Keratinocyte (primary cell): Measurements from ENCODE around the gene MAPK9. TPM values are rescaled to one million over a fixed set of nuclear protein-coding genes. Genes with fewer than 3 reads are reported as not detected.

Experiments used
- DNase-seq: peaks from one replicate; pipeline ENCODE4 v3.0.0-alpha.2; 2011; ENCODE audit warnings: low read depth, missing footprints, low spot score
- FAIRE-seq: peaks from 2 replicates; lab custom pipeline; 2011; peaks lifted over from hg19 to GRCh38; lab: Jason Lieb, UNC
- H2AFZ ChIP-seq: 2 replicates; pipeline ENCODE4 v1.6.0; 2012; ENCODE audit warnings: low read length, control low read depth, inconsistent platforms; ENCODE audit not compliant: control insufficient read depth
- H3K27ac ChIP-seq: 2 replicates; pipeline ENCODE4 v1.5.1; 2011; ENCODE audit warnings: low read length; ENCODE audit not compliant: control insufficient read depth, insufficient read depth
- H3K27me3 ChIP-seq: 3 replicates; pipeline ENCODE4 v1.6.0; 2011; ENCODE audit warnings: low read length; ENCODE audit not compliant: control insufficient read depth, insufficient read depth; ENCODE audit errors: extremely low read depth
- H3K36me3 ChIP-seq, 2 experiments: 2 replicates in 1 of 2; 3 replicates in 1 of 2; pipeline ENCODE4 v1.5.1; 2011; ENCODE audit warnings: low read length in 2 of 2, mild to moderate bottlenecking in 1 of 2; ENCODE audit not compliant: control insufficient read depth in 2 of 2, insufficient read depth in 2 of 2; ENCODE audit errors: extremely low read depth in 1 of 2
- H3K4me1 ChIP-seq: 3 replicates; pipeline ENCODE4 v1.5.1; 2011; ENCODE audit warnings: low read length; ENCODE audit not compliant: control insufficient read depth, insufficient read depth; ENCODE audit errors: extremely low read depth
- H3K4me2 ChIP-seq: 3 replicates; pipeline ENCODE4 v1.6.0; 2011; ENCODE audit warnings: low read depth, low read length; ENCODE audit not compliant: control insufficient read depth, insufficient read depth; ENCODE audit errors: extremely low read depth
- H3K4me3 ChIP-seq, 3 experiments: fragments of 200-600 bp in 1 of 3; sonication (generic) in 1 of 3; 2 replicates in 2 of 3; 3 replicates in 1 of 3; pipeline ENCODE4 v1.5.1; 2011 to 2016; ENCODE audit warnings: low read length in 3 of 3, mild to moderate bottlenecking in 3 of 3, control low read depth in 2 of 3, inconsistent platforms in 1 of 3, low read depth in 1 of 3, mixed read lengths in 1 of 3, mixed run types in 1 of 3, moderate library complexity in 1 of 3; ENCODE audit not compliant: control insufficient read depth in 2 of 3, insufficient read depth in 2 of 3; ENCODE audit errors: extremely low read depth in 1 of 3
- H3K79me2 ChIP-seq: 2 replicates; pipeline ENCODE4 v1.6.0; 2012; ENCODE audit warnings: low read length; ENCODE audit not compliant: control insufficient read depth, insufficient read depth
- H3K9ac ChIP-seq: 3 replicates; pipeline ENCODE4 v1.6.0; 2011; ENCODE audit warnings: low read length; ENCODE audit not compliant: control insufficient read depth, insufficient read depth; ENCODE audit errors: extremely low read depth
- H3K9me1 ChIP-seq: 3 replicates; pipeline ENCODE4 v1.6.0; 2011; ENCODE audit warnings: low read length; ENCODE audit not compliant: control insufficient read depth, insufficient read depth; ENCODE audit errors: extremely low read depth
- H3K9me3 ChIP-seq: 2 replicates; pipeline ENCODE4 v1.5.1; 2012; ENCODE audit warnings: low read depth, low read length; ENCODE audit not compliant: control insufficient read depth
- H4K20me1 ChIP-seq: 3 replicates; pipeline ENCODE4 v1.6.0; 2011; ENCODE audit warnings: low read length; ENCODE audit not compliant: control insufficient read depth, insufficient read depth; ENCODE audit errors: extremely low read depth
- CTCF ChIP-seq, 3 experiments: IDR thresholded peaks in 1 of 3; conservative IDR thresholded peaks in 1 of 3; optimal IDR thresholded peaks in 1 of 3; 2 replicates in 2 of 3; 3 replicates in 1 of 3; pipeline versions ENCODE3 to v1.5.1; 2011; ENCODE audit warnings: low read length in 3 of 3, mild to moderate bottlenecking in 3 of 3, moderate library complexity in 2 of 3, control low read depth in 1 of 3, inconsistent platforms in 1 of 3; ENCODE audit not compliant: insufficient read depth in 2 of 3; ENCODE audit errors: extremely low read depth in 1 of 3
- EZH2 ChIP-seq: IDR thresholded peaks from one replicate; pipeline ENCODE4 v1.6.1; 2012; ENCODE audit warnings: inconsistent platforms, mild to moderate bottlenecking, low read length, moderate library complexity
- dilution Hi-C: fragments of 300-500 bp; cut with MboI; formaldehyde crosslinking; loops from one replicate; pipeline ENCODE4 v1.7.0; 2020; ENCODE audit warnings: low sequenced_read_pairs; ENCODE audit not compliant: extremely low pct_ligation_motif_present
- polyA plus RNA-seq, 5 experiments: library from polyadenylated mRNA; depleted of rRNA in 3 of 5; stranded (reverse) in 3 of 5; stranded (forward) in 1 of 5; unstranded in 1 of 5; fragments of >200 nt; gene quantifications; 1 replicate in 1 of 5; 2 replicates in 3 of 5; 3 replicates in 1 of 5; pipeline versions ENCODE4 v1.2.1 to v1.2.3, GENCODE V29; 2011 to 2012; ENCODE audit warnings: missing spikeins in 2 of 5, low read depth in 1 of 5, low replicate concordance in 1 of 5

The MAPK9 gene
- polyA plus RNA-seq, 1 donor (not counting 4 experiments of a cell fraction or from before 2014, with no cell fraction given): 49.4 TPM

- dilution Hi-C loops: no loop called here
- no peak overlapping the region for H2AFZ ChIP-seq
- no peak for FAIRE-seq
These were observed 100.2 kb downstream of the MAPK9 start for GRCh38 chr5:180191716-180192115.

GRCh38 chr5:180187767-180188166, 104.1 kb downstream of the MAPK9 start:
- Histone ChIP-seq H2AFZ (no peak overlapping the region), H3K9me1 (no peaks in the 10 kb centered on the region), H3K4me1 (no peaks in the 10 kb centered on the region), H3K27ac (no peak overlapping the region), H3K9ac (no peak overlapping the region), H3K4me2 (no peak overlapping the region), H3K4me3 (no peak overlapping the region), H4K20me1 (no peaks in the 10 kb centered on the region), H3K79me2 (no peaks in the 10 kb centered on the region), H3K27me3 (no peaks in the 10 kb centered on the region), H3K9me3 (no peaks in the 10 kb centered on the region), H3K36me3 (no peaks in the 10 kb centered on the region)
- dilution Hi-C loops: no loop called here
- DNase-seq: no peak
- no peak for FAIRE-seq
- TF ChIP-seq CTCF (optimal IDR thresholded peaks at IDR 0.05 in 1 of 3, IDR thresholded peaks at IDR 0.05 in 1 of 3, conservative IDR thresholded peaks at IDR 0.05 in 1 of 3; ENCODE audit: extremely low read depth in 1 of 3, insufficient read depth in 2 of 3, low read length in 3 of 3) (no peak), EZH2 (no peak)

More at GRCh38 chr5:180191716-180192115, 100.2 kb downstream of the MAPK9 start:
- Histone ChIP-seq H3K9ac (no peak overlapping the region), H3K27me3 (no peaks in the 10 kb centered on the region), H3K79me2 (no peaks in the 10 kb centered on the region), H3K4me1 (no peaks in the 10 kb centered on the region), H3K4me3 (no peak overlapping the region), H3K4me2 (no peak overlapping the region), H3K27ac (no peak overlapping the region), H3K9me3 (no peaks in the 10 kb centered on the region), H3K9me1 (no peaks in the 10 kb centered on the region), H3K36me3 (no peaks in the 10 kb centered on the region), H4K20me1 (no peaks in the 10 kb centered on the region)
- TF ChIP-seq CTCF (optimal IDR thresholded peaks at IDR 0.05 in 1 of 3, IDR thresholded peaks at IDR 0.05 in 1 of 3, conservative IDR thresholded peaks at IDR 0.05 in 1 of 3; ENCODE audit: extremely low read depth in 1 of 3, insufficient read depth in 2 of 3, low read length in 3 of 3) (no peak), EZH2 (no peak)
- no peak for DNase-seq

Other genes with a start within 250 kb of the MAPK9 start
- gene RNF130, start 220.3 kb downstream of the MAPK9 start, polyA plus RNA-seq: 15.1 to 20.0 TPM (median 17.5 TPM) in 3 replicates
- not detected in 3 replicates for gene RASGEF1C, start 82.9 kb downstream of the MAPK9 start, polyA plus RNA-seq
- 0.02 to 0.04 TPM in 2 of 3 replicates, not detected in the other for gene GFPT2, start 61.3 kb upstream of the MAPK9 start, polyA plus RNA-seq
- gene CNOT6, start 202.3 kb upstream of the MAPK9 start, polyA plus RNA-seq: 15.6 to 29.7 TPM (median 19.4 TPM) in 3 replicates